ENCODE data around the gene LRTM2.

DNA sequence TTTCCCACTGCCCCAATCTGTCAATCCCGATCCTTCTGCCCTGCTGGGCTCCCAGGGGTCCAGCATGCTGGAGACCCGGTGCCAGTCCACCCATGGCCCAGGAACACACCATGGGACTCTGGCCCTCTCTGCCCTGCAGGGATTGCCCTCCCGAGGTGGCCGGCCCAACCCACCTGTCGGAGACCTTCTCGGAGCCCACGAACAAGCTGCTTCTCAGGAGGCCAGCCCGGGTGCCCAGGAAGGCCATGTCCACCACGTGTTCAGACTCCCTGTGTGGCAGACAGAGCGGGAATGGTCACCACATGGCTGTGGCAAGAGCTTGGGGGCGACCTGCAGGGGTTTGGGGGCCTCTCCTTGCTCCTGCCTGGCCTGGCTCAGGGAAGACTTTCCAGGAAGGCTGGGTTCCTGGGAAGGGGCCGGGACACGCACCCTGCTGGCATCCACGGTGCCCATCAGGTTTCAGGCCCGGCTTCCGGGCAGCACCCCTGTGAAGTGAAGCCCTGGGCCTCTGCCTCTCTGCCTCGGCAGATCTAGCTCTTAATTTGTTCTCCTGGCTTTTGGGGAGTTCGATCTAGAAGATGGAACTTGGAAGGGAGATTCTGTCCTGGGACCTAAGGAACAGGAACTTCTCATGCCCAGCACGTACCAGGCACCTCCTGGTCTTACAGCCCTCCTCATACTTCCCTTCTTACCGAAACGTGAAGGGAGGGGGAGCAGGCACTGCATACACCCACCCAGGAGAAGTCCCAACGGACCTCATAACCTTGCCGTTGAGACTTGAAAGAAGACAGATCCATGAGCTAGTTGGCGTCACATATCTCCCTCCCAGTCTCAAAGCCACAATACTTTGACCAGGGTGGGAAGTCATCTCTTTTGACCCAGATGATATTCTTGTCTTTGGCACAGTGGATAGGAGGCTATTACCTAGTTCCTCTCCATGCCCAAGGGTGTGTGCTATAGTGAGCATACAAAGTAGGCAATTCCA, 26.3 kb downstream of the LRTM2 start:
- TF ChIP-seq, protein P1, sequence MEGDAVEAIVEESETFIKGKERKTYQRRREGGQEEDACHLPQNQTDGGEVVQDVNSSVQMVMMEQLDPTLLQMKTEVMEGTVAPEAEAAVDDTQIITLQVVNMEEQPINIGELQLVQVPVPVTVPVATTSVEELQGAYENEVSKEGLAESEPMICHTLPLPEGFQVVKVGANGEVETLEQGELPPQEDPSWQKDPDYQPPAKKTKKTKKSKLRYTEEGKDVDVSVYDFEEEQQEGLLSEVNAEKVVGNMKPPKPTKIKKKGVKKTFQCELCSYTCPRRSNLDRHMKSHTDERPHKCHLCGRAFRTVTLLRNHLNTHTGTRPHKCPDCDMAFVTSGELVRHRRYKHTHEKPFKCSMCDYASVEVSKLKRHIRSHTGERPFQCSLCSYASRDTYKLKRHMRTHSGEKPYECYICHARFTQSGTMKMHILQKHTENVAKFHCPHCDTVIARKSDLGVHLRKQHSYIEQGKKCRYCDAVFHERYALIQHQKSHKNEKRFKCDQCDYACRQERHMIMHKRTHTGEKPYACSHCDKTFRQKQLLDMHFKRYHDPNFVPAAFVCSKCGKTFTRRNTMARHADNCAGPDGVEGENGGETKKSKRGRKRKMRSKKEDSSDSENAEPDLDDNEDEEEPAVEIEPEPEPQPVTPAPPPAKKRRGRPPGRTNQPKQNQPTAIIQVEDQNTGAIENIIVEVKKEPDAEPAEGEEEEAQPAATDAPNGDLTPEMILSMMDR (optimal IDR thresholded peaks at IDR 0.05 in 1 of 3, IDR thresholded peaks at IDR 0.05 in 1 of 3, conservative IDR thresholded peaks at IDR 0.05 in 1 of 3; ENCODE audit: extremely low read depth in 1 of 3, insufficient read depth in 2 of 3, low read length in 3 of 3), result no peak
- no peak for TF ChIP-seq EZH2 (IDR thresholded peaks at IDR 0.05; ENCODE audit: low read length)
